Stimulated activated CD4-positive, alpha-beta T cell treated with anti-CD3 and anti-CD28 coated beads, TNF-alpha, amount 100 ng/mL, for 1 hour (primary cell): ENCODE results near the gene LANCL3.

Experiments
- DNase-seq, 3 donors: peaks; one replicate each; pipeline ENCODE4 v3.0.0-alpha.2; 2020; ENCODE audit warnings: low read depth in 3 of 3, low spot score in 1 of 3

LANCL3 gene

GRCh38 chrX:37679230-37679629, 107.8 kb downstream of the LANCL3 start:
- no peak for DNase-seq

GRCh38 chrX:37679888-37680287, 108.4 kb downstream of the LANCL3 start:
- no peak for DNase-seq

GRCh38 chrX:37684426-37684825, 113.0 kb downstream of the LANCL3 start:
- DNase-seq, result no peak

GRCh38 chrX:37684973-37685372, 113.5 kb downstream of the LANCL3 start:
- DNase-seq, result no peak

GRCh38 chrX:37685381-37686359, 114.2 kb downstream of the LANCL3 start, which contains the start of gene XK:
TSS of gene XK (plus strand) at chrX:37685791. CDS start at chrX:37685962, 171 bp downstream.
- peak in 1 of 3 donors; percentile 6 for DNase-seq

GRCh38 chrX:37686369-37686995, 115.0 kb downstream of the LANCL3 start:
- DNase-seq, result no peak

- no peak for DNase-seq
Measured at GRCh38 chrX:37686996-37687395, 115.5 kb downstream of the LANCL3 start.

GRCh38 chrX:37690119-37690518, 118.7 kb downstream of the LANCL3 start:
- no peak for DNase-seq

GRCh38 chrX:37692918-37693317, 121.5 kb downstream of the LANCL3 start:
- no peak for DNase-seq

- no peak for DNase-seq
Measured at GRCh38 chrX:37697169-37697760, 125.8 kb downstream of the LANCL3 start.

GRCh38 chrX:37701588-37701987, 130.1 kb downstream of the LANCL3 start:
- DNase-seq, result no peak

- DNase-seq, result no peak
Measured at GRCh38 chrX:37711991-37712390, 140.5 kb downstream of the LANCL3 start.

- DNase-seq, result no peak
Measured at GRCh38 chrX:37712458-37712857, 141.0 kb downstream of the LANCL3 start.

- no peak for DNase-seq
Measured at GRCh38 chrX:37714479-37714878, 143.0 kb downstream of the LANCL3 start.

GRCh38 chrX:37716602-37717001, 145.1 kb downstream of the LANCL3 start:
- DNase-seq, result no peak

GRCh38 chrX:37717708-37718107, 146.2 kb downstream of the LANCL3 start:
- DNase-seq, result no peak

GRCh38 chrX:37722595-37722994, 151.1 kb downstream of the LANCL3 start:
- no peak for DNase-seq

GRCh38 chrX:37726346-37726745, 154.9 kb downstream of the LANCL3 start:
- DNase-seq, result no peak
